GM19099 (cell line): ENCODE measurements around the gene CKB.

ENCODE experiments used
- POLR2A ChIP-seq: IDR thresholded peaks from 3 replicates; pipeline ENCODE4 v1.6.1; 2011; ENCODE audit warnings: low read depth; ENCODE audit not compliant: insufficient read length; ENCODE audit errors: extremely low read depth

CKB gene

GRCh38 chr14:103545219-103545914 is 22.7 kb upstream of the CKB start:
- TF ChIP-seq POLR2A: no peak

GRCh38 chr14:103544388-103545218 is 22.0 kb upstream of the CKB start:
- no peak for TF ChIP-seq POLR2A

GRCh38 chr14:103543721-103544387 is 21.2 kb upstream of the CKB start:
- no peak for TF ChIP-seq POLR2A

- no peak for TF ChIP-seq POLR2A
Observed at GRCh38 chr14:103543140-103543539, 20.5 kb upstream of the CKB start.

GRCh38 chr14:103542605-103543088 is 20.0 kb upstream of the CKB start:
- no peak for TF ChIP-seq POLR2A

GRCh38 chr14:103541709-103542604 is 19.3 kb upstream of the CKB start:
- TF ChIP-seq POLR2A: no peak

GRCh38 chr14:103540821-103541708 is 18.4 kb upstream of the CKB start:
- TF ChIP-seq POLR2A: no peak

GRCh38 chr14:103539056-103539825 is 16.6 kb upstream of the CKB start:
- no peak for TF ChIP-seq POLR2A

- peak; percentile 9 for TF ChIP-seq POLR2A
Observed at GRCh38 chr14:103538291-103539055, 15.8 kb upstream of the CKB start.

- TF ChIP-seq POLR2A: no peak
Observed at GRCh38 chr14:103537175-103537990, 14.8 kb upstream of the CKB start.

- TF ChIP-seq POLR2A: no peak
Observed at GRCh38 chr14:103536693-103537092, 14.1 kb upstream of the CKB start.

- no peak for TF ChIP-seq POLR2A
Observed at GRCh38 chr14:103535891-103536565, 13.4 kb upstream of the CKB start.
